KBM-7 (cell line): Measurements from ENCODE around the gene CELF2.

ENCODE experiments used
- DNase-seq: peaks from one replicate; pipeline ENCODE4 v3.0.0-alpha.2; 2015
- in situ Hi-C: fragments of 300-500 bp; cut with MboI; formaldehyde crosslinking; loops from 2 replicates; pipeline ENCODE4 v1.14.3; 2020; ENCODE audit warnings: low sequenced_read_pairs, low pct_unique_long_range_greater_than_20kb, mixed read lengths

The CELF2 gene

GRCh38 chr10:11161096-11161495, 143.4 kb downstream of the CELF2 start:
- in situ Hi-C loops = no loop called here
- no peak for DNase-seq

GRCh38 chr10:11161910-11162309, 144.2 kb downstream of the CELF2 start:
- DNase-seq = no peak
- in situ Hi-C loops = no loop called here

- in situ Hi-C loops = no loop called here
- DNase-seq = peak; percentile 97
Measured at GRCh38 chr10:11162828-11163599, 145.3 kb downstream of the CELF2 start.

GRCh38 chr10:11163780-11164550, 146.3 kb downstream of the CELF2 start:
- in situ Hi-C loops = no loop called here
- no peak for DNase-seq

GRCh38 chr10:11164551-11164802, 146.8 kb downstream of the CELF2 start:
- in situ Hi-C loops = no loop called here
- DNase-seq = no peak

- DNase-seq = peak; percentile 80
Measured at GRCh38 chr10:11164803-11165590, 147.3 kb downstream of the CELF2 start.

GRCh38 chr10:11165591-11166543, 148.2 kb downstream of the CELF2 start:
- in situ Hi-C loops = no loop called here
- DNase-seq = peak; percentile 85

More at GRCh38 chr10:11164803-11165590, 147.3 kb downstream of the CELF2 start:
- in situ Hi-C loops = no loop called here

- in situ Hi-C loops = no loop called here
- no peak for DNase-seq
Measured at GRCh38 chr10:11166550-11166949, 148.9 kb downstream of the CELF2 start.

GRCh38 chr10:11167233-11167966, 149.7 kb downstream of the CELF2 start:
- DNase-seq = no peak
- in situ Hi-C loops = no loop called here

- no peak for DNase-seq
- in situ Hi-C loops = no loop called here
Measured at GRCh38 chr10:11168423-11169090, 150.9 kb downstream of the CELF2 start.

- in situ Hi-C loops = no loop called here
- DNase-seq = no peak
Measured at GRCh38 chr10:11169976-11170375, 152.3 kb downstream of the CELF2 start.

GRCh38 chr10:11170574-11170973, 152.9 kb downstream of the CELF2 start:
- DNase-seq = no peak
- in situ Hi-C loops = no loop called here

- peak; percentile 84 for DNase-seq
- in situ Hi-C loops = no loop called here
Measured at GRCh38 chr10:11170993-11171851, 153.6 kb downstream of the CELF2 start.

- no peak for DNase-seq
- in situ Hi-C loops = no loop called here
Measured at GRCh38 chr10:11173042-11173441, 155.4 kb downstream of the CELF2 start.

GRCh38 chr10:11175823-11176243, 158.2 kb downstream of the CELF2 start:
- in situ Hi-C loops = no loop called here
- no peak for DNase-seq

GRCh38 chr10:11176746-11177145, 159.1 kb downstream of the CELF2 start:
- in situ Hi-C loops = no loop called here
- peak; percentile 56 for DNase-seq

- DNase-seq = no peak
- in situ Hi-C loops = no loop called here
Measured at GRCh38 chr10:11177381-11177780, 159.7 kb downstream of the CELF2 start.
